PC-3 (cell line): ENCODE measurements around the gene AFF3. TPM values are rescaled to one million over a fixed set of nuclear protein-coding genes. Genes with fewer than 3 reads are reported as not detected.

Experiments used
- ATAC-seq: fragments of 200-7000 bp; cut with Tn5 transposase; 2 replicates; pipeline ENCODE4 v1.9.1; 2020; ENCODE audit warnings: mild to moderate bottlenecking, moderate library complexity
- BruUV-seq: library from RNA; stranded (reverse); fragments of 400-500 nt; replicated peaks from 2 replicates; lab custom pipeline; 2021; lab: Mats Ljungman, UMichigan
- CTCF ChIA-PET: fragments of 300-600 bp; sonication (Branson Sonifier 250); formaldehyde crosslinking; loops from one replicate; lab custom pipeline; 2022; ENCODE audit warnings: antibody characterized with exemption; lab: Charles Lee
- POLR2A ChIA-PET: fragments of 300-600 bp; sonication (Branson Sonifier 250); formaldehyde crosslinking; loops from one replicate; lab custom pipeline; 2022; ENCODE audit warnings: antibody characterized with exemption; ENCODE audit not compliant: unreplicated experiment; lab: Charles Lee
- DNase-seq: peaks from one replicate; pipeline ENCODE4 v3.0.0-alpha.2; 2015
- H2AFZ ChIP-seq: fragments of 300-600 bp; sonication (generic); 2 replicates; pipeline ENCODE4 v1.6.0; 2016; ENCODE audit warnings: antibody characterized with exemption, low read length
- H3F3A ChIP-seq: fragments of 300-600 bp; sonication (generic); one replicate; pipeline ENCODE4 v1.6.0; 2017; ENCODE audit warnings: antibody characterized with exemption, low read length, control low read depth, mild to moderate bottlenecking; ENCODE audit not compliant: unreplicated experiment
- H3K27ac ChIP-seq: fragments of 300-600 bp; sonication (generic); 2 replicates; pipeline ENCODE4 v1.5.1; 2016; ENCODE audit warnings: mild to moderate bottlenecking, low read length
- H3K27me3 ChIP-seq: fragments of 300-600 bp; sonication (generic); 2 replicates; pipeline ENCODE4 v1.6.1; 2016; ENCODE audit warnings: low read length, mixed read lengths
- H3K36me3 ChIP-seq: fragments of 300-600 bp; sonication (generic); 2 replicates; pipeline ENCODE4 v1.6.1; 2016; ENCODE audit warnings: low read depth, mixed run types, low read length, mixed read lengths
- H3K4me1 ChIP-seq: fragments of 300-600 bp; sonication (generic); 2 replicates; pipeline ENCODE4 v1.5.1; 2016; ENCODE audit warnings: low read length; ENCODE audit not compliant: insufficient read depth
- H3K4me2 ChIP-seq: fragments of 300-600 bp; sonication (generic); 2 replicates; pipeline ENCODE4 v1.6.0; 2016; ENCODE audit warnings: low read length
- H3K4me3 ChIP-seq: fragments of 300-600 bp; sonication (generic); 2 replicates; pipeline ENCODE4 v1.5.1; 2016; ENCODE audit warnings: mild to moderate bottlenecking, low read length, mixed read lengths
- H3K79me2 ChIP-seq: fragments of 300-600 bp; sonication (generic); 2 replicates; pipeline ENCODE4 v1.6.1; 2017; ENCODE audit warnings: low read length, mixed read lengths
- H3K9ac ChIP-seq: fragments of 300-600 bp; sonication (generic); 2 replicates; pipeline ENCODE4 v1.6.0; 2016; ENCODE audit warnings: mild to moderate bottlenecking, low read length
- H3K9me2 ChIP-seq: fragments of 300-600 bp; sonication (generic); replicated peaks from 2 replicates; pipeline ENCODE4 v1.6.1; 2016; ENCODE audit warnings: mixed run types, low read length, mixed read lengths
- H3K9me3 ChIP-seq: fragments of 300-600 bp; sonication (generic); 2 replicates; pipeline ENCODE4 v1.6.1; 2016; ENCODE audit warnings: low read length, mixed read lengths
- H4K20me1 ChIP-seq: fragments of 300-600 bp; sonication (generic); 2 replicates; pipeline ENCODE4 v1.6.1; 2016; ENCODE audit warnings: low read length, mixed read lengths
- EZH2 ChIP-seq: fragments of 300-600 bp; sonication (generic); IDR thresholded peaks from one replicate; pipeline ENCODE4 v1.6.1; 2017; ENCODE audit warnings: antibody characterized with exemption, mild to moderate bottlenecking, low read length; ENCODE audit not compliant: unreplicated experiment
- EZH2phosphoT487 ChIP-seq: fragments of 300-600 bp; sonication (generic); IDR thresholded peaks from 2 replicates; pipeline ENCODE4 v1.6.1; 2018; ENCODE audit warnings: mild to moderate bottlenecking, antibody characterized with exemption, low read length, borderline replicate concordance
- intact Hi-C: fragments of 100-400 bp; cut with micrococcal nuclease; formaldehyde crosslinking; loops from 2 replicates; pipeline ENCODE4 v1.9.0; 2023
- total RNA-seq: library from RNA; depleted of rRNA; stranded (reverse); fragments of >200 nt; gene quantifications from 2 replicates; pipeline ENCODE4 v1.2.3, GENCODE V29; 2014
- TF ChIP-seq, protein P1 (sequence below): fragments of 300-600 bp; sonication (generic); conservative IDR thresholded peaks from 2 replicates; pipeline ENCODE4 v1.5.1; 2017; ENCODE audit warnings: antibody characterized with exemption, low read depth, mild to moderate bottlenecking, low read length

The AFF3 gene
- total RNA-seq, 1 experiment from 2014 or later: 0.04 TPM

DNA sequence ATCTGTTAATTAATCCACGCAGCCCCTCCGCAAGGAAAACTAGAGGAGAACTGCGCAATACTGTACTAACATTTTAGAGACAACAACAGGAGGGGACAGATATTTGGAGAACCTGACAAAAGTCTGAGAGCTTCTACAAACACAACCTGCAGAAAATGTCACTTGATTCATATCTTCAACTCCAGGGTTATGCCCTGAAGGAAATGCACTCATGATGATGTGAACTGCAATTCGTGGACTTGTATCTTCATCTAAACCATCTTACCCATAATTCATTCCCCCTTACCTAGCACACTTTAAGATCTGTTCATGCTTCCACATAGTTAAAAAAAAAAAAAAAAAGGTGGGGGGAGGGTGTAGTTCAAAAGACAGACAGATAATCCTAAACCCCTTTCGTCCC lies 75.5 kb downstream of the AFF3 start:
- no peak overlapping the region for H3K9ac ChIP-seq
- no peak overlapping the region for H3K27ac ChIP-seq
- no peaks in the 10 kb centered on the region for H4K20me1 ChIP-seq
- ChIA-PET POLR2A (no interaction called here), CTCF (no interaction called here)
- H3K9me2 ChIP-seq: no peaks in the 10 kb centered on the region
- no peak overlapping the region for H3K4me3 ChIP-seq
- H3K36me3 ChIP-seq: no peaks in the 10 kb centered on the region
- DNase-seq (no peak), ATAC-seq (no peak)
- TF ChIP-seq EZH2phosphoT487 (no peak), EZH2 (no peak)
- TF ChIP-seq, protein P1, sequence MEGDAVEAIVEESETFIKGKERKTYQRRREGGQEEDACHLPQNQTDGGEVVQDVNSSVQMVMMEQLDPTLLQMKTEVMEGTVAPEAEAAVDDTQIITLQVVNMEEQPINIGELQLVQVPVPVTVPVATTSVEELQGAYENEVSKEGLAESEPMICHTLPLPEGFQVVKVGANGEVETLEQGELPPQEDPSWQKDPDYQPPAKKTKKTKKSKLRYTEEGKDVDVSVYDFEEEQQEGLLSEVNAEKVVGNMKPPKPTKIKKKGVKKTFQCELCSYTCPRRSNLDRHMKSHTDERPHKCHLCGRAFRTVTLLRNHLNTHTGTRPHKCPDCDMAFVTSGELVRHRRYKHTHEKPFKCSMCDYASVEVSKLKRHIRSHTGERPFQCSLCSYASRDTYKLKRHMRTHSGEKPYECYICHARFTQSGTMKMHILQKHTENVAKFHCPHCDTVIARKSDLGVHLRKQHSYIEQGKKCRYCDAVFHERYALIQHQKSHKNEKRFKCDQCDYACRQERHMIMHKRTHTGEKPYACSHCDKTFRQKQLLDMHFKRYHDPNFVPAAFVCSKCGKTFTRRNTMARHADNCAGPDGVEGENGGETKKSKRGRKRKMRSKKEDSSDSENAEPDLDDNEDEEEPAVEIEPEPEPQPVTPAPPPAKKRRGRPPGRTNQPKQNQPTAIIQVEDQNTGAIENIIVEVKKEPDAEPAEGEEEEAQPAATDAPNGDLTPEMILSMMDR: no peak
- H3K27me3 ChIP-seq: no peaks in the 10 kb centered on the region
- intact Hi-C loops: loop anchor here (10.0 kb wide), 1 partner anchor 182 kb away; no protein-coding TSS in a partner anchor
- H2AFZ ChIP-seq: no peak overlapping the region
- H3K4me2 ChIP-seq: no peak overlapping the region
- H3K9me3 ChIP-seq: no peaks in the 10 kb centered on the region
- no peaks in the 10 kb centered on the region for H3F3A ChIP-seq
- H3K79me2 ChIP-seq: no peaks in the 10 kb centered on the region
- no TSS peak for BruUV-seq
- peaks cover 18% of the 10 kb centered on the region for H3K4me1 ChIP-seq

DNA sequence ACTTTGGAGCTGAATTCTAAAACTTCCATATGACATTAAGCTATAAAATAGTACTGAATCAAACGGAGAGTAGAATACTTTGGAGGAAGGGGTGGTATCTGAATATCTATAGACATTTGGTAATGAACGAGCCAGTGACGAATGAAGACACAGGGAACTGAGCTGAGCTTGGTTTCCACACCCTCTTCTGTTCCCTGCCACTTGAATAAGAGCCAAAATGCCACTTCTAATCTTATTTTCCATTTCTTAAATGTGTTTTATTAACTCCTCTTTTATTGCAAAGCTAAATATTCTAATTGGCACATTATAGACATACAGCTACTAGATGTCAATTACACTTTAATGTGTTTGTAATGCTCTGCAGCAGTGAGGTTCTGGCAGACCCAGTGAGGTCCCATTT lies 76.1 kb downstream of the AFF3 start:
- CTCF ChIA-PET: no interaction called here
- H3K79me2 ChIP-seq: no peaks in the 10 kb centered on the region
- H3K4me3 ChIP-seq: no peak overlapping the region
- H2AFZ ChIP-seq: no peak overlapping the region
- no peak for DNase-seq
- no peaks in the 10 kb centered on the region for H3F3A ChIP-seq
- H3K36me3 ChIP-seq: no peaks in the 10 kb centered on the region
- ATAC-seq: no peak
- TF ChIP-seq, protein P1: no peak
- TF ChIP-seq EZH2phosphoT487: no peak
- TF ChIP-seq EZH2: no peak
- H3K4me2 ChIP-seq: no peak overlapping the region
- no peaks in the 10 kb centered on the region for H3K9me3 ChIP-seq
- H3K4me1 ChIP-seq: peaks cover 18% of the 10 kb centered on the region
- H3K27me3 ChIP-seq: no peaks in the 10 kb centered on the region
- H4K20me1 ChIP-seq: no peaks in the 10 kb centered on the region
- no peaks in the 10 kb centered on the region for H3K9me2 ChIP-seq
- no peak overlapping the region for H3K27ac ChIP-seq
- no peak overlapping the region for H3K9ac ChIP-seq
- POLR2A ChIA-PET: no interaction called here
- BruUV-seq: no TSS peak
- intact Hi-C loops: loop anchor here (10.0 kb wide), 1 partner anchor 181 kb away; no protein-coding TSS in a partner anchor

DNA sequence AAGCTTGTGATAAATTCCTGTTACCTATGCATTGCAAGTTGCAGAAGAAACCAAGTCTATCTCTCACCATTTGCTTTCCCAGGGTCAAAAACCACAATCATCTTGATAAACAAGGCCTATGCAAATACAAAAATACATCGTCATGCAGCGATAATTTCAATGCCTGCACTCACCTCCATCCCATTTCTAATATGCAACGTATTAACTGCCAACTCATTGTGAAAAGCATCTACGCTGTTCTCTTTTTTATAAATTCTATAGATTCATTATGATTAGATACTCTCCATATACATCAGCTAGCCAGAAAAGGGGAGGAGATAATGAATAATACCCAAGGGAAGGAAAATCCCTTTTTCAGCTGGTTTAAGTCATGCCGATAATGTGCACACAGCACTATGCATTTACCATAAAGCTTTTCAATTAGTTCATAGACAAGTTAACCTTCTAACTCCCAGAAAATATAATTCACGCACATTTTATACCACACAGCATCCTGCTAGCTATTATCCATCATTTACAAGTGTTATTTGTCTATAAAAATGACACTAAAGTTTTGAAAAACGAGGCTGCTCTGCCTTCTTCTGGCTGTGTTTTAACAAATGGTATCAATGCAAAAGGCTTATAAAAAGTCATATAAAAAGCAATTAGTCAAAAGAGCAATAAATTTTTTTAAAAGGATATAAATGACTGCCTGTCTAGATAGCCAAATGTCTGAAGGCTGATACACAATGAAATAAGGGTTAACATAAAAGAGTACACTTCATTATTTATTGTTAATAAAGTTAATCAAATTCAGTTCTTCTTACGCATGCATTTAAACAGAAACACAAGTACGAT lies 77.6 kb downstream of the AFF3 start:
- no TSS peak for BruUV-seq

More for the DNA sequence above, 77.6 kb downstream of the AFF3 start:
- ChIA-PET CTCF (no interaction called here), POLR2A (no interaction called here)
- Histone ChIP-seq H4K20me1 (no peaks in the 10 kb centered on the region), H3K27me3 (no peaks in the 10 kb centered on the region), H3K4me1 (peaks cover 18% of the 10 kb centered on the region), H3K4me2 (no peak overlapping the region), H3K79me2 (no peaks in the 10 kb centered on the region), H2AFZ (no peak overlapping the region), H3K4me3 (no peak overlapping the region), H3K27ac (no peak overlapping the region), H3K9me2 (no peaks in the 10 kb centered on the region), H3K9ac (no peak overlapping the region), H3K36me3 (no peaks in the 10 kb centered on the region), H3F3A (no peaks in the 10 kb centered on the region), H3K9me3 (no peaks in the 10 kb centered on the region)
- ATAC-seq (no peak), DNase-seq (no peak)
- intact Hi-C loops: loop anchor here (10.0 kb wide), 1 partner anchor 180 kb away; no protein-coding TSS in a partner anchor
- TF ChIP-seq, protein P1: no peak
- TF ChIP-seq EZH2 (no peak), EZH2phosphoT487 (no peak)
